Measurements from ENCODE around the gene PHF2. TPM values are rescaled to one million over a fixed set of nuclear protein-coding genes. Genes with fewer than 3 reads are reported as not detected.

Gene PHF2
- total and polyA plus RNA-seq, 2 of the 8 experiments (the other 6 are each of a cell fraction or from before 2014, with no cell fraction given) = 3.4 to 9.4 TPM

GRCh38 chr9:93592008-93592642, 15.7 kb downstream of the PHF2 start (continued):
- TF ChIP-seq RAD21 (IDR thresholded peaks at IDR 0.05 in 1 of 2, conservative IDR thresholded peaks at IDR 0.05 in 1 of 2; ENCODE audit: low read depth in 2 of 2, low read length in 2 of 2) (no peak), SUZ12 (IDR thresholded peaks at IDR 0.05; ENCODE audit: low read length) (no peak), NRF1 (IDR thresholded peaks at IDR 0.05; ENCODE audit: low read depth, low read length) (no peak), TAF1 (IDR thresholded peaks at IDR 0.05; ENCODE audit: low read depth, low read length) (no peak)

Measured in H1 (cell line).